Endothelial cell (in vitro differentiated cells): ENCODE results near the gene AP1G2. TPM values are rescaled to one million over a fixed set of nuclear protein-coding genes. Genes with fewer than 3 reads are reported as not detected.

Source experiments
- DNase-seq: peaks from one replicate; pipeline ENCODE4 v3.0.0; 2021; ENCODE audit warnings: low spot score
- H3K27ac Mint-ChIP-seq: one replicate; pipeline ENCODE4 v1.8.0; 2021; ENCODE audit warnings: mixed read lengths, inconsistent platforms; ENCODE audit not compliant: unreplicated experiment
- H3K27me3 Mint-ChIP-seq: one replicate; pipeline ENCODE4 v1.8.0; 2021; ENCODE audit warnings: mild to moderate bottlenecking, moderate library complexity, mixed read lengths, inconsistent platforms; ENCODE audit not compliant: unreplicated experiment
- H3K36me3 Mint-ChIP-seq: one replicate; pipeline ENCODE4 v1.8.0; 2021; ENCODE audit warnings: mild to moderate bottlenecking, low read depth, mixed read lengths, inconsistent platforms; ENCODE audit not compliant: unreplicated experiment
- H3K4me1 Mint-ChIP-seq: one replicate; pipeline ENCODE4 v1.8.0; 2021; ENCODE audit warnings: mild to moderate bottlenecking, mixed read lengths, inconsistent platforms; ENCODE audit not compliant: unreplicated experiment
- H3K4me3 Mint-ChIP-seq: one replicate; pipeline ENCODE4 v1.8.0; 2021; ENCODE audit warnings: mild to moderate bottlenecking, mixed read lengths, inconsistent platforms; ENCODE audit not compliant: unreplicated experiment
- H3K9me3 Mint-ChIP-seq: one replicate; pipeline ENCODE4 v1.8.0; 2021; ENCODE audit warnings: mixed read lengths, inconsistent platforms; ENCODE audit not compliant: unreplicated experiment
- total RNA-seq: library from RNA; stranded (reverse); fragmentation: NEBNext Ultra II Directional; extraction: Animal tissue kit (Norgen Biotek cat#: 25700); gene quantifications from one replicate; pipeline ENCODE4 v1.2.1, GENCODE V29; 2021; ENCODE audit not compliant: unreplicated experiment
- TF ChIP-seq, protein P1 (sequence below): fragments of 200-600 bp; sonication (generic); IDR thresholded peaks from one replicate; pipeline ENCODE4 v1.5.0; 2021; ENCODE audit warnings: antibody characterized with exemption; ENCODE audit not compliant: unreplicated experiment

Gene AP1G2
- total RNA-seq, 1 donor from 2014 or later, result 134 TPM

DNA sequence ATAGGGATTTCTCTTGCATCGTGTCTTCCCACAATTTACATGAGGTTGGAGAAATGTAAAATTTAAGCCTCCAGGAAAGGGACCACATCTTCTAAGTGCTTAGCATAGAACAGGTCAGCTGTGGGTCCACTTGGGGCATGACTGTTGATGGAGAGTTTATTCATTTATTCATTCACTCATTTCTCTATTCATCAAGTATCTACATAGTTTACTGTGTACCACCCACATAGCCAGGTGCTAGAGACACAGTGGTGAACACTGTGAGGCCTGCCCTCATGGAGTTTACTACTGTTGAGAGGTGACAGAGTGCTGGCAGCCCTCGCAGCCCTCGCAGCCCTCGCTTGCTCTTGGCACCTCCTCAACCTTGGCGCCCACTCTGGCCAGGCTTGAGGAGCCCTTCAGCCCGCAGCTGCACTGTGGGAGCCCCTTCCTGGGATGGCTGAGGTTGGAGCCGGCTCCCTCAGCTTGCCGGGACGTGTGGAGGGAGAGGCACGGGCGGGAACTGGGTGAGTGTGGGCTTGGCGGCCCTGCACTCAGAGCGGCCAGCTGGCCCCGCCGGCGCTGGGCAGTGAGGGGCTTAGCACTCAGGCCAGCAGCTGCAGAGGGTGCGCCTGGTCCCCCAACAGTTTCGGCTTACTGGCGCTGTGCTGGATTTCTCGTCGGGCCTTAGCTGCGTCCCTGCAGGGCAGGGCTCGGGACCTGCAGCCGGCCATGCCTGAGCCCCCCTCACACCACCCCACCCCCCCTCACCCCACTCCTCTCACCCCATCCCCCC lies 12.7 kb upstream of the AP1G2 start:
- DNase-seq, result no peak
- Mint-ChIP-seq H3K4me1 (peaks cover 3% of the 10 kb centered on the region), H3K36me3 (no peaks in the 10 kb centered on the region), H3K9me3 (no peaks in the 10 kb centered on the region), H3K4me3 (no peak overlapping the region), H3K27ac (no peak overlapping the region), H3K27me3 (peaks cover 22% of the 10 kb centered on the region)
- TF ChIP-seq, protein P1, sequence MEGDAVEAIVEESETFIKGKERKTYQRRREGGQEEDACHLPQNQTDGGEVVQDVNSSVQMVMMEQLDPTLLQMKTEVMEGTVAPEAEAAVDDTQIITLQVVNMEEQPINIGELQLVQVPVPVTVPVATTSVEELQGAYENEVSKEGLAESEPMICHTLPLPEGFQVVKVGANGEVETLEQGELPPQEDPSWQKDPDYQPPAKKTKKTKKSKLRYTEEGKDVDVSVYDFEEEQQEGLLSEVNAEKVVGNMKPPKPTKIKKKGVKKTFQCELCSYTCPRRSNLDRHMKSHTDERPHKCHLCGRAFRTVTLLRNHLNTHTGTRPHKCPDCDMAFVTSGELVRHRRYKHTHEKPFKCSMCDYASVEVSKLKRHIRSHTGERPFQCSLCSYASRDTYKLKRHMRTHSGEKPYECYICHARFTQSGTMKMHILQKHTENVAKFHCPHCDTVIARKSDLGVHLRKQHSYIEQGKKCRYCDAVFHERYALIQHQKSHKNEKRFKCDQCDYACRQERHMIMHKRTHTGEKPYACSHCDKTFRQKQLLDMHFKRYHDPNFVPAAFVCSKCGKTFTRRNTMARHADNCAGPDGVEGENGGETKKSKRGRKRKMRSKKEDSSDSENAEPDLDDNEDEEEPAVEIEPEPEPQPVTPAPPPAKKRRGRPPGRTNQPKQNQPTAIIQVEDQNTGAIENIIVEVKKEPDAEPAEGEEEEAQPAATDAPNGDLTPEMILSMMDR, result no peak

DNA sequence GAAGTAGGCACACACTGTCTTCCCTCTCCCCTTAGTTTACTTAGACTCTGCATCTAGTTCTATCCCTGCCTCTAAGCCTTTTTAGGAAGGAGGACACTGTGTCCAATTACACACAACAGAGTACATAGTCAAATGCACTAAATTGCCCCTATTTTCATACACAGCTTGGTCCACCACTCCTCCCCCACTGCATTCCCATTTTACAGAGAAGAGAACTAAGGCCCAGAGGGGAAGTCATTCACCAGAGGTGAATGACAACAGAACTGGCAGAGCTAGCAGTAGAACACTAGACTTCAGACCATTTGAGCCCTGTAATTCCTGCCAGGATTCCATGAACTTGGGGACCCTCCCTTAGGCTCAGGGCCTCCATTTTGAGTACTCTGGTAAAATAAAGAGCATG lies 12.1 kb upstream of the AP1G2 start:
- Mint-ChIP-seq H3K9me3 (no peaks in the 10 kb centered on the region), H3K4me3 (peak overlapping the region; percentile 14), H3K27ac (peak overlapping the region; percentile 42), H3K36me3 (no peaks in the 10 kb centered on the region), H3K4me1 (peaks cover 3% of the 10 kb centered on the region), H3K27me3 (peaks cover 28% of the 10 kb centered on the region)
- DNase-seq, result no peak
- TF ChIP-seq, protein P1, result no peak

DNA sequence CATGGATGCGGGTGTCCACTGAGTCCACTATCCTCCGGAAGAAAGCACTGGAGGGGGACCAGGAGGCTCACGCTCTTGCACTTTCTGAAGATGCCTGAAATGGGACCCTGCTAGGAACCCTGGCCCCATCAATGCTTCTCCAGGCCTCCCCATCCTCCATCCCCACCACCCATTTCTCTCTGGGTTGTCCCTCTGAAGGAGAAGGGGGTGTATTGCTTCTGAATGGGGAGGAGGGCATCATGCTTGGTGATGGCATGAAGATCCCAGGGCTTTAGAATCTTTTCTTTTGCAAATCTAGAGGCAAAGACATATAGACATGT lies 11.7 kb upstream of the AP1G2 start:
- DNase-seq, result no peak
- Mint-ChIP-seq H3K36me3 (no peaks in the 10 kb centered on the region), H3K4me1 (peaks cover 3% of the 10 kb centered on the region), H3K27me3 (peaks cover 29% of the 10 kb centered on the region), H3K27ac (no peak overlapping the region), H3K4me3 (no peak overlapping the region), H3K9me3 (no peaks in the 10 kb centered on the region)
- TF ChIP-seq, protein P1, result no peak

DNA sequence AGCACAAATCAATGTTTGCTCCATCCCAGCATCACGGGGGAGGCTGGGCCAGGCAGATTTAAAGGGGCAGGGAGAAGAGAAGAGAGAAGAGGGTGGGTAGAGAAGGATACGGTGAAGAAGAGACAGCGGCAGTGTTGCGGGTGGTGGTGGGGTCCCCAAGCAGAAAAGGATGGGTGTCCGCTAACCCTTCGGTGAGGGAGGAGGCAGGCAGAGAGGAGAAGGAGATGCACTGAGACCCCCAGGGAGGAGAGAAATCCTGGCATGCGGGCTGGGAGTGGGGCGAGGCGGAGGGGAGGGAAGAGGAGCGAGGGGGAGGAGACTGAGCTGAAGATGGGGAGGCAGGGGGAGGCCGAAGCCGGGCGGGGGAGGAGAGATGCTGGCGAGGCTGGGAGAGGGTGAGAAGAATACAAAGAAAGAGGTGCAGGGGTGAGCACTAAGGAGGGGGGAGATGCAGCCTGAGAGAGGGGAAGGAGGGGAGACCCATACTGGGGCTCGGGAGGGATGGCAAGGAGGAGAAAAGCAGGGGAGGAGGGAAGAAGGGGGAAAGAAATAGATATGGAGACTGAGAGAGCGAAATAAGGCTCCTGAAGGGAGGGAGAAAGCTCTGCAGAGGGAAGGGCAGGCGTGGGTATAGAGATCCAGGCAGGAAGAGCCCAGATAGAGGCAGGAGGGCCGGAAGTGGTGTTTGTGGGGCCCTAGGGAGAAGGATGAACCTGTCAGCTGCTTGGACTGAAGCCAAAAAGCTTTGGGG lies 11.1 kb upstream of the AP1G2 start, which contains the start of gene JPH4:
Gene JPH4 (minus strand): TSS at position 231 of the 751 bp plus-strand sequence. CDS start 1,337 bp downstream, outside the sequence.
- TF ChIP-seq, protein P1, result no peak
- DNase-seq, result no peak
- H3K4me3 Mint-ChIP-seq, result peak within 1 kb of the TSS; percentile 14
- H3K36me3 Mint-ChIP-seq, result peaks cover 2% of the 10 kb centered on the region
- H3K27ac Mint-ChIP-seq, result peak within 1 kb of the TSS; percentile 42
- peaks cover 5% of the 10 kb centered on the region for H3K4me1 Mint-ChIP-seq
- peaks cover 29% of the 10 kb centered on the region for H3K27me3 Mint-ChIP-seq
- no peaks in the 10 kb centered on the region for H3K9me3 Mint-ChIP-seq
